NT2/D1 (cell line): ENCODE data around the gene SND1.

Source experiments
- SUZ12 ChIP-seq: IDR thresholded peaks from 2 replicates; pipeline ENCODE4 v1.6.1; 2011; ENCODE audit not compliant: insufficient read length, insufficient read depth; ENCODE audit errors: extremely low read depth
- YY1 ChIP-seq: IDR thresholded peaks from 2 replicates; pipeline ENCODE4 v1.6.1; 2011; ENCODE audit not compliant: insufficient read length, insufficient read depth

GRCh38 chr7:128116740-128117139 is 464.7 kb downstream of the SND1 start:
- no peak for TF ChIP-seq SUZ12
- TF ChIP-seq YY1, result no peak
